Measurements from ENCODE around the gene NPY4R2.
"Not testable (repeated sequence)": the region's sequence is repeated elsewhere in the genome, so short reads cannot be mapped to it uniquely, and the experiment has no call there.

NPY4R2 gene

DNA sequence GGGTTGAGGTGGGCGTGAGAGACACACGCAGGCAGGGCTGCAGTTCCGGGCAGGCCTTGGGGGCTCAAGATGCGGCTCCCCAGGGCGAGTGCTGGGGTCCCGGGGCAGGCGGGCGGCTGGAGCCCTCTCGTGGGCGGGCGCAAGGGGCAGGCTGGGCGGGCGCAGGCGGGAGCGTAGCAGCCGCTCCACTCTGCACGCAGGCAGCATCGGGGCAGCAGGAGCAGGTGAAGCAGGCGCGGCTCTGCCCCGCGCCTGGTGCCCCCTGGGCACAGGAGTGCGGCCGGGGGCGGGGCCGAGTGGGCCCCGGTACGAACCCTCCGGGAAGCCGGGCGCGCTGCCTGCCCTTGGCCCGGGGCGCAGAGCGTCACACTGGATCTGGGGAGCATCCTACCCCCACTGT, at the start of gene NPY4R2:
Gene NPY4R2 (plus strand): TSS at position 188 of the 400 bp plus-strand sequence. CDS start 3,326 bp downstream, outside the sequence.
- not testable (repeated sequence) for DNase-seq (ENCODE audit: low read depth, low spot score)

DNA sequence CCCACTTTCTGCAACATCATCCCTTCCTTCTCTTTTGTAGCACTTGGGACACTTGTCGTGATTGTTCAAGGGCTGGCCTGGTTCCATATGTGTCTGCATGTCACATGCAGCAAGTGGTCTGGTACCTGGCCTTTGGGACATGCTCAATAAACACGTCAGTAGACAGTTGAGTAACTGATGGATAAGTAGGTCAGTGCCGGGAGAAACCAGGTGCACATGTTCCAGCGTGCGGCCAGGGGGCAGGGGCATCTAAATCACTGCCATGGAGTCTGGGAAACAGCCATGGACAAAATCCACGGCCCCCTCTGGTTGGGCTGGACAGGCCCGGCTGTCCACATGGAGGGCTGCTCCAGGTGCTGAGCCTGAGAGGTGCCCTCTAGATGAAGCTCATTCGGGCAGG, 47.6 kb upstream of the NPY4R2 start:
- not testable (repeated sequence) for DNase-seq (ENCODE audit: low read depth, low spot score)

DNA sequence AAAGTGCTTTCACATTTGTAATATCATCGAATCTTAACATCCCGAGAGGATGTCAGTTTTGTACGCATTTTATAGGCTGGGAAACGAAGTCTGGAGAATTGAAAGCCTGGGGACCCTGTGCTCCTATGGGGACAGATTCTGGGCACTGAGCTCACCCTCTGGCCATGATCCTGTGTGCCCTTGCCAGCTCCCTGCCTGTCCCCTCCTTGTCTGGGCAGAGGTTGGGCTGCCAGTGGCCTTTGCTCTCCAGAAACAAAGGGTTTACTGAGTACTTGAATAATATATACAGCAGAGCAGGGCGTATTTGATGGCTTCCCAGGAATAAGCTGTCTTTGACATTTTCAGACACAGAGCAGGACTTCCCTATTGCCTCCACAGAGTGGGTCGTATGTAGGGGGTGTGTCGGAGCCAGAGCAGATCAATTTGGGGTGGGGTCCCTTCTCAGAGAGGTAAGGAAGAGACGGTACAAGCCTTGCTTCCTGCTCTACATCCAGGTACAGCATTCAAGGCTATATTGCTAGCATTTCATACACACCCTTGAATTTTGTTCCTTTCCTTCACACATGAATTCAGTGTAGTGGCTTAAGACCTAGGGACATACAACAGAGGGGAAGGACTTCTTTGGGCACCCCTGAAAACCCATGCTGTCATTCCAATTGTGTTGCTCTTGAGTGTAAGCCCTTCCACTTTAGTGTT, 46.8 kb upstream of the NPY4R2 start:
- not testable (repeated sequence) for DNase-seq (ENCODE audit: low read depth, low spot score)

GRCh38 chr10:47872236-47872635, 46.2 kb upstream of the NPY4R2 start:
- DNase-seq (ENCODE audit: low read depth, low spot score), result not testable (repeated sequence)

DNA sequence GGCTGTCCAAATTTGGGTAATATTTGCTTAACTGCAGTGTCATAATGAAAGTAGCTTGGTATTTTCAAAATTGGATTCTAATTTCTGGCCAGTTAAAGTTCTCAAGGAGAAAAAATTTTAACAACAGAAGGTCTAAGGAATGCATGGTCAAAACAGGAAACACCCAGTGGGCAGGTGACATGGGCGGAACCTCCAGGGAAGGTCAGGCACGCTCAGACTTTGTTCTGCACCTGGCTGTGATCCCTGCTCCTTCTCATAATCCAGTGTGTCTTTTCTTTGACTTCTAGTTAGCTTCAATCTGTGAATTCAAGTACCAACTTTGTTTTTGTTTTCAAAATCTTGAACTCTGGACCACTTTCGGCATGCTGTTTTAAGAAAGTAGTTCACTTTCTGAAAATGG, 34.2 kb upstream of the NPY4R2 start:
- not testable (repeated sequence) for DNase-seq (ENCODE audit: low read depth, low spot score)

- not testable (repeated sequence) for DNase-seq (ENCODE audit: low read depth, low spot score)
Measured at GRCh38 chr10:47884934-47885333, 33.5 kb upstream of the NPY4R2 start.

- DNase-seq (ENCODE audit: low read depth, low spot score), result not testable (repeated sequence)
Measured at GRCh38 chr10:47886356-47886755, 32.1 kb upstream of the NPY4R2 start.

DNA sequence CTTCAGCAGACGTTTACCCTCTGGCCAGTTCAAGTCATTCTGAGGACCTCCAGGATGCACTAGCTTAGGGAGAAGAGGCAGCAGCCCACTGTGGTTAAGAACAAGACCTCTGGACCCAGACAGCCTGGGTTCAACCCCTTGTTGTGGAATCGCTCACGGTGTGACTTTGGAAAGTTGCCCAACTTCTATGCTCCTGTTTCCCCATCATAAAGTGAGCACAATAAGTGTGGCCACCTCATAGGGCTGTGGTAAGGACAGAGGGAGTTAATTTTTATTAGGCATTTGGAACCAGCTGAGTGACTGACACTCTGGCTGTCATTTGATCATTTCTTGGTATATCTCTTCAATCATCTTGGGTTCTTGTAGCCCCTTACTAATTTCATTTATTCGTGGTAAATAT, 31.6 kb upstream of the NPY4R2 start:
- DNase-seq (ENCODE audit: low read depth, low spot score), result not testable (repeated sequence)

DNA sequence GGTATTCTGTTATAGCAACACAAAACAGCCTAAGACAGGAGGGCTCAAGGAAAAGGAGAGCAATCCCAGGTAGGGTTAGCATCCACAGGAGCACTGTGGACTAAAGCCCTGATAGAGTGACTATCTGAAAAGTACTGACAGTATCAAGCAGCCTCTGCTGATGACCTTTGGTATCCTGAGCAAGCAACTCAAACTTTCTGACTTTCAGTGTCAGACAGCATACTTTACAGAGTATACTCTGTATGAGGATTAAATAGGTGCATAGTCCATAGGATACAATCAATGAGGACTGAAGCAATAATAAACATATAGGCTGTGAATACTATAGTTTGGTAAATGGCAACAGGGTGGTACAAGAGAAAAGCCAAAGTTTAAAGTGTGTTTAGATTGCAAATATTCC, 27.7 kb upstream of the NPY4R2 start:
- DNase-seq (ENCODE audit: low read depth, low spot score), result not testable (repeated sequence)

DNA sequence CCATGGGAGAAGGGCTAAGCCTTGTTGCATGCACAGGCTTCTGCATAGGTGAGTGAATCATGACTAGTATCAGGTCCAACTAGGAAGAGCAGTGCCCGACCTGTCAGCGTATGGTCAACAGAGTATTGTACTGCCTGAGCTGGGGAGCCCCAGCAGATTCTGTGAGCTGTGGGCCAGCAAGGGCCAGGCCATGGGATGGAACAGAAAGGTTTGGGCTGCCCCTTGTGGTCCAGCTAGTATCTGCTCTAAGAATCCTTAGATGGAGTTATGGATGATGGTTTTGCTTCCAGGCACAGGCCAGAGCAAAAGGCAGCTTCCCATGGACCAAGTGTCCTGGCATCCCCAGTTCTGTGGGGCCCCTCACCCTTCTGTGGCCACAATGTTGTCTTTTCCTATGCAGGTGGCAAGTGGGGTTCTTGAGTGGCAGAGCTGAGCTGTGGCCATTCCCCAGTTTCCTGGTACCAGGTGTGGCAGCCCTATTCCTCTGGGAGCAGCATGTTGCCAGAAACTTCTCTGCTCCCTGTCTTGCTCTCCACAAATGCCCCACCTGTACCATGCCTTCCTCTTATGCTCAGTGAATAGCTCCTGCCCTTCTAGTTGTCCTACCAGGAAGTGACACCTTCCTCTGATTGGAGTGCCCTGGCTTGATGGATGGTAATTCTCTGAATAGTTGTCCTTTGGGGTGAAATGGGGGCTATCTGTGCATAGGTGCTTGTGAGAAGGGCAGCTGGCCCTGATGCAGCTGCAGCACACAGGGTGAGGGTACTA, 25.8 kb upstream of the NPY4R2 start:
- DNase-seq (ENCODE audit: low read depth, low spot score), result not testable (repeated sequence)

GRCh38 chr10:47894571-47894970, 23.9 kb upstream of the NPY4R2 start:
- DNase-seq (ENCODE audit: low read depth, low spot score), result not testable (repeated sequence)

DNA sequence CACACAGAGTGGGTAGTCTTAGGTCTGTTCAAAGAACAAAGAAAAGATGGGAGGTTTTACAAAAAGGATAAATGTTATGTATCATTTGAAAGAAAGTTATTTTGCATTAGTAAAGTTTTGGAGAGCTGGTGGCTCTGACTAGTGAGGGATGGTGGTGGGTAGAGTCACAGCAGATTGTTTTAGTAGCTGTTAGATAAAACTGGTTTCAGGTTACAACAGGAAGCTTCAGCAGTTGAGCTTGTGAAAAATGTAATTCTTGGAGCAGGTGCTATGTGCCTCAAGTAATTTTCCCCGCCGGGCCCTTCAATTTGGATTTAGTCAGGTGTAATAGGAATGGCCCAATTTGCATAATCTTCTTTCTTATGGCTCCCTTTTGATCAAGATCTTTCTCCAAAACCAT, 20.6 kb upstream of the NPY4R2 start:
- not testable (repeated sequence) for DNase-seq (ENCODE audit: low read depth, low spot score)

GRCh38 chr10:47909333-47909732, 9.1 kb upstream of the NPY4R2 start:
- DNase-seq (ENCODE audit: low read depth, low spot score), result not testable (repeated sequence)

DNA sequence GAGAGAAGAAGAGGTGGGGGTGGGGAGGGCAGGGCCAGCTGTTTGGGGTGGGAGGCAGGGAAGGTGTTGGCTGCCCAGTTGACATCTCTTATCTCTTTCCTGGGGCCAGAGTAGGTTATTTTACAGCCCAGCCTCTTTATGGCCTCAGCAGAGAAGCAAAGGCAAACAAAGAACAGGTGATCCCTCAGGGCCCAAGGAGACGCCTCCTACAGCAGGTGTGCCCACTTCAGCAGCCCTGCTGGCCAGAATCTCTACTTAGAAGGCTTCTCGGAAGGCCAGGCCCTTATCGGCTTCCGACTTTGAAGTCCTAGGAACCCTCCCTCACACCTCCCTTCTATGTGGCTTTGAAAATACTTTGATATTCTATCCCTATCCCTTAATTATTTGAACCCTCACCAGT, 8.0 kb upstream of the NPY4R2 start:
- DNase-seq (ENCODE audit: low read depth, low spot score), result not testable (repeated sequence)

- not testable (repeated sequence) for DNase-seq (ENCODE audit: low read depth, low spot score)
Measured at GRCh38 chr10:47914052-47914451, 4.4 kb upstream of the NPY4R2 start.

DNA sequence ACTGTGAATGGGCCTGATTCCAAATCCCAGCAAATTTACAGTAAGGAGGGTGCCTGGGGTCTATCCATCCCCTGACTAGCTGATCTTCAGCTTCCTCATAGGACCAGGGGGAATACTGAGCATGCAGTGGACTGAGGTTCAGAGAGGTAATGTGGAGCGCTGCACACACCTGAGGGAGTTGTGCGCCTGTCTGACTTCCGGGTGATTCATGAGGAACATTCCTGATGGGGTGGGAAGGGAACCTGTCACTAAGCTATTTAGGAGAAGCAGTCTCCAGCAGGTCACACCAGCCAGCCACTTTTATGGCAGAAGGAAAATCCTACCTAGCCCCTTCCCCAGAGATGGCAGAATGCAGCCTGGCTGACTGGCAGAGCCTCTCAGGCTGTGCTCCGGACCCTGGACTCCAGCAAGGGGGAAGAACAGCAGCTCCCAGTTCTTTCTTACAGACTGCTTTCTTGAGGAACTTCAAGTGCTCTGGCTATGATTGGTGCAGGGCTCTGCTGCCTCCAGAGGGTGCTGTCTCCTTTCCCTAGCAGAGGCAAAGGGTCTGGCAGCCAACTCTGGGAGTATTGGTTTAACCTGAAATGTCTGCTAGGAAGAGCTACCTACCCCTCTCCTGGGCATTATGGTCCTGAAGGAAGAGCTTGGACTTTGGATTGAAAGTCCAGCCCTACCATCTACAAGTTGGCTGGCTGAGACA, 2.5 kb upstream of the NPY4R2 start:
- DNase-seq (ENCODE audit: low read depth, low spot score), result not testable (repeated sequence)

GRCh38 chr10:47920610-47921009, 2.1 kb downstream of the NPY4R2 start:
- DNase-seq (ENCODE audit: low read depth, low spot score), result not testable (repeated sequence)

GRCh38 chr10:47922503-47922902, 4.0 kb downstream of the NPY4R2 start:
- DNase-seq (ENCODE audit: low read depth, low spot score), result not testable (repeated sequence)

DNA sequence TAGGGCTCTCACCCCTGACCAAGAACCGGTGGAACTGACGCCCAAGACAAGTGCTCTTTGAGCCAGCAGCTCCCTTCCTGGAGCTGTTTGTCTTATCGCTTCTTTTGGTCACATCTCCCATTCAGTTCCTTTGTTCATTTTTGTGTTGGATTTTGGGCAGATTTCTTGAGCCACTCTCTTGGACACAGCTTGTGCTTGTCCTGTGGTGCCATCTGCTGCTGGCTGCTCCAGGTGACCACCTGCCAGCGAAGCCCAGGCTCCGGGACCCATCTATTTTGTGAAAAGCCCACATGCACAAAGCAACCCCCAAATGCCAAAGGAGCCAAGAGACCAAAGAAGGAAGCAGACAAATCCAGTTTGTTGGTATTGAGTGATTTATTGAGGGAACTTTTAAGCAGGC, 6.2 kb downstream of the NPY4R2 start:
- not testable (repeated sequence) for DNase-seq (ENCODE audit: low read depth, low spot score)

GRCh38 chr10:47927147-47927916, 8.9 kb downstream of the NPY4R2 start:
- DNase-seq (ENCODE audit: low read depth, low spot score), result not testable (repeated sequence)

- not testable (repeated sequence) for DNase-seq (ENCODE audit: low read depth, low spot score)
Measured at GRCh38 chr10:47928225-47928624, 9.8 kb downstream of the NPY4R2 start.

Measured in brain pericyte (primary cell).